HL-60 (cell line): ENCODE data around the gene OR52I2.

Experiments used
- GABPA ChIP-seq: IDR thresholded peaks from 2 replicates; pipeline ENCODE4 v1.6.1; 2012; ENCODE audit warnings: low read depth
- POLR2AphosphoS5 ChIP-seq: IDR thresholded peaks from 2 replicates; pipeline ENCODE4 v1.6.1; 2012; ENCODE audit warnings: low read depth
- SPI1 ChIP-seq: IDR thresholded peaks from 2 replicates; pipeline ENCODE4 v1.6.1; 2012; ENCODE audit warnings: low read depth, mild to moderate bottlenecking, borderline replicate concordance
- TF ChIP-seq, protein P1 (sequence below): IDR thresholded peaks from one replicate; pipeline ENCODE4 v1.5.1; 2011; ENCODE audit warnings: low read length, control low read depth, inconsistent platforms; ENCODE audit not compliant: insufficient read depth
- TF ChIP-seq, protein P2 (sequence below): IDR thresholded peaks from 2 replicates; pipeline ENCODE4 v1.6.1; 2012; ENCODE audit warnings: low read depth; ENCODE audit not compliant: insufficient replicate concordance

DNA sequence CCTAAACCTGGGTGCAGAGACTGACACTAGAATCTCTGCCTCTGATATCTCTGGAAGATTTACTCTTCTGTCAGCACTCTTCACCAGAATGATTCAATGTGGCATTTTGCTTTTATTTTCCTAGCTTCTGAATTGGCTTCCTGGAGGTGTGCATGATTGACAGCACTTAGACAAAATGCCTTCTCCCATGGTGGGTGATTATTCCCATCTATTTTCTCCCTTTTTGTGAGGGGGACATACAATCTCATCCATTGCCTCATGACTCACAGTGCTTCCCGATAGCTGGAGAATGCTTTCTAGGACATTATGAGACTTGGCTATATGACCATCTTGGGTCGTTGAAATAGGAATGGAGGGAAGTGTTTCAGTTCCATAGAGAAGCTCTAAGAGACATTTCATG, 30.4 kb downstream of the OR52I2 start:
- TF ChIP-seq, protein P1, sequence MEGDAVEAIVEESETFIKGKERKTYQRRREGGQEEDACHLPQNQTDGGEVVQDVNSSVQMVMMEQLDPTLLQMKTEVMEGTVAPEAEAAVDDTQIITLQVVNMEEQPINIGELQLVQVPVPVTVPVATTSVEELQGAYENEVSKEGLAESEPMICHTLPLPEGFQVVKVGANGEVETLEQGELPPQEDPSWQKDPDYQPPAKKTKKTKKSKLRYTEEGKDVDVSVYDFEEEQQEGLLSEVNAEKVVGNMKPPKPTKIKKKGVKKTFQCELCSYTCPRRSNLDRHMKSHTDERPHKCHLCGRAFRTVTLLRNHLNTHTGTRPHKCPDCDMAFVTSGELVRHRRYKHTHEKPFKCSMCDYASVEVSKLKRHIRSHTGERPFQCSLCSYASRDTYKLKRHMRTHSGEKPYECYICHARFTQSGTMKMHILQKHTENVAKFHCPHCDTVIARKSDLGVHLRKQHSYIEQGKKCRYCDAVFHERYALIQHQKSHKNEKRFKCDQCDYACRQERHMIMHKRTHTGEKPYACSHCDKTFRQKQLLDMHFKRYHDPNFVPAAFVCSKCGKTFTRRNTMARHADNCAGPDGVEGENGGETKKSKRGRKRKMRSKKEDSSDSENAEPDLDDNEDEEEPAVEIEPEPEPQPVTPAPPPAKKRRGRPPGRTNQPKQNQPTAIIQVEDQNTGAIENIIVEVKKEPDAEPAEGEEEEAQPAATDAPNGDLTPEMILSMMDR, result no peak
- no peak for TF ChIP-seq POLR2AphosphoS5
- TF ChIP-seq GABPA, result no peak
- TF ChIP-seq, protein P2, sequence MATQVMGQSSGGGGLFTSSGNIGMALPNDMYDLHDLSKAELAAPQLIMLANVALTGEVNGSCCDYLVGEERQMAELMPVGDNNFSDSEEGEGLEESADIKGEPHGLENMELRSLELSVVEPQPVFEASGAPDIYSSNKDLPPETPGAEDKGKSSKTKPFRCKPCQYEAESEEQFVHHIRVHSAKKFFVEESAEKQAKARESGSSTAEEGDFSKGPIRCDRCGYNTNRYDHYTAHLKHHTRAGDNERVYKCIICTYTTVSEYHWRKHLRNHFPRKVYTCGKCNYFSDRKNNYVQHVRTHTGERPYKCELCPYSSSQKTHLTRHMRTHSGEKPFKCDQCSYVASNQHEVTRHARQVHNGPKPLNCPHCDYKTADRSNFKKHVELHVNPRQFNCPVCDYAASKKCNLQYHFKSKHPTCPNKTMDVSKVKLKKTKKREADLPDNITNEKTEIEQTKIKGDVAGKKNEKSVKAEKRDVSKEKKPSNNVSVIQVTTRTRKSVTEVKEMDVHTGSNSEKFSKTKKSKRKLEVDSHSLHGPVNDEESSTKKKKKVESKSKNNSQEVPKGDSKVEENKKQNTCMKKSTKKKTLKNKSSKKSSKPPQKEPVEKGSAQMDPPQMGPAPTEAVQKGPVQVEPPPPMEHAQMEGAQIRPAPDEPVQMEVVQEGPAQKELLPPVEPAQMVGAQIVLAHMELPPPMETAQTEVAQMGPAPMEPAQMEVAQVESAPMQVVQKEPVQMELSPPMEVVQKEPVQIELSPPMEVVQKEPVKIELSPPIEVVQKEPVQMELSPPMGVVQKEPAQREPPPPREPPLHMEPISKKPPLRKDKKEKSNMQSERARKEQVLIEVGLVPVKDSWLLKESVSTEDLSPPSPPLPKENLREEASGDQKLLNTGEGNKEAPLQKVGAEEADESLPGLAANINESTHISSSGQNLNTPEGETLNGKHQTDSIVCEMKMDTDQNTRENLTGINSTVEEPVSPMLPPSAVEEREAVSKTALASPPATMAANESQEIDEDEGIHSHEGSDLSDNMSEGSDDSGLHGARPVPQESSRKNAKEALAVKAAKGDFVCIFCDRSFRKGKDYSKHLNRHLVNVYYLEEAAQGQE, result no peak
- TF ChIP-seq SPI1, result no peak
